Measurements from ENCODE around the gene BOK.

DNA sequence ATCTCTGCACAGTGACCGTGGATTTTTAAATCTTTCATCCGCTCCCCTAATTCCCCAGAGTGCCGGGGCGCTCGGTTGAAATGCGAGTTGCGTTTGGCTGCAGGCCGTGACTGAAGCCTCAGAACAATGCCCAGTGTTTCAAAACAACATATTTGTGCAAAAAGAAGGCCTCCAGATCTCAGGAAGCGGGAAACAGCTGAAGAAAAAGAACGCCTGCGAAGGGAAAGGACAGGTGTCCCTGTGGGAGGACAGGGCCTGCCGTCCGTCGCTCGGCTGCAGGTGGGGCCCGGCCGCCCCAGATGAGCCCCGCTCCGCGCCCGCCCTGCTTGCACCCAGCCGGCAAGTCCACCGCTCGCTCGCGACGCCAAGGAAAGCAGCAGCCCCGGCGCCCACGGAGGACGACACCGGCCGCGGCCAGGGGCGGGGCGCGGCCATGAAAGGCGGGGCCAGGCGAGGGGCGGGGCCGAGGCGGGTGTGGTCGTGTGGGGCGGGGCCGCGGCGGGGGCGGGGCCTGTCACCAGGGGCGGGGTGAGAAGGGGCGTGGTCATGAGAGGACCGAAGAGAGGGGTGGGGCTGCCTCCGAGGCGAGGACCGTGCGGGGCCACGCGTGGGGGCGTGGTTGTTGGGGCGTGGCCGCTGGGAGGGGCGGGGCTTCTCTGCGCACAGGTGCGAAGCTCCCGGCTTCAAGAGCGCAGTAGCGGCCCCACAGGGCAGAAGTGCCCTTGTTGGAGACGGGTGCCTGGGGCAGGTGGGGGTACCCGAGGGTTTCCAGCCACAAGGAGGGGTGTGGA, 17.6 kb upstream of the BOK start:
- TF ChIP-seq CTCF (IDR thresholded peaks at IDR 0.05; ENCODE audit: low read depth, low read length) (no peak), EZH2phosphoT487 (IDR thresholded peaks at IDR 0.05; ENCODE audit: low read depth) (no peak)
